Measurements from ENCODE around the gene FBXW9. TPM values are rescaled to one million over a fixed set of nuclear protein-coding genes. Genes with fewer than 3 reads are reported as not detected.
"Not testable (repeated sequence)": the region's sequence is repeated elsewhere in the genome, so short reads cannot be mapped to it uniquely, and the experiment has no call there.

The FBXW9 gene
- total RNA-seq, 4 donors from 2014 or later: 5.9 to 13.7 (median 11.3) TPM

DNA sequence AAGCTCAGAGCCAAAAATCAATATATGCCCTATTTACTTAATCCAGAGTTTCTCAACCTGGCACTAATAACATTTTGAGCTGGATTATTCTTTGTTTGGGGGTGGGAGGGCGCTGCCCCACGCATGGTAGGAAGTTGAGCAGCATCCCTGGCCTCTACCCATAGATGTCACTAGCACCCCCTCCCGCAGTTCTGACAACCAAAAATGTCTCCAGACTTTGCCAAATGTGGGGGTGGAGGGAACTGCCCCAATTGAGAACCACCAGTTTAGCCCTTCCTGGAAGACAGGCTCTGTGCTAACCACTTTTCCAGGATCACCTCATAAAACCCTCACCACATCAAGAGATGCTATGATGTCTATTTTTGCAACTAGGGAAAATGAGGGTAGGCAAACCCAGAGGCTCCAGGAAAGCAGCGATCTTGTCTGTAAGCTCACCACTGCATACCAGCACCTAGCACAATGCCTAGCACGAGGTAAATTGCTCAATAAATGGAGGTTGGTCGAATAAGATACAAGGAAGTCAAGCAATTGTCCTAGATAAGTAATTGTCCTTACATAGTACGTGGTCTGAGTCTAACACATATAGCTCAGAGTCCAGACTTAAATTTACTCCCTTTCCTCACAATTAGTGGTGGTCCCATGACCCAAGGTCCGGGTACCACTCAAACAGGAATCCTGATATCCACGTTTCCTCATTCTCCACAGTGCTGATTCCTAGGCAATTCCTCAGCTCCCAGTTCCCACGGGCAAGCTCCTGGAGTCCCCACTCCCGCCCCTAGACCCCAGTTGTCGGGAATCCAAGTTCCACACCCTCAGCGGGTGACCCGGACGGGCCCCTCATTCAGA is 37.2 kb upstream of the FBXW9 start:
- peak in 1 of 2 donors; percentile 6 for DNase-seq
- Histone ChIP-seq H3K27me3 (no peaks in the 10 kb centered on the region), H3K4me1 (peaks cover 24 to 36% of the 10 kb centered on the region in 2 donors), H3K4me3 (replicated peaks in 1 of 3) (peak overlapping the region; percentile 67 to 97 (median 89)), H3K36me3 (peaks cover 25 to 26% of the 10 kb centered on the region in 2 donors), H3K27ac (peak overlapping the region; percentile 86 to 91 (median 90)), H3K9me3 (no peaks in the 10 kb centered on the region)
- WGBS, 2 donors: 0 to 1% methylated on average over 12 to 15 of the region's 15 CpGs
- TF ChIP-seq, protein P1, sequence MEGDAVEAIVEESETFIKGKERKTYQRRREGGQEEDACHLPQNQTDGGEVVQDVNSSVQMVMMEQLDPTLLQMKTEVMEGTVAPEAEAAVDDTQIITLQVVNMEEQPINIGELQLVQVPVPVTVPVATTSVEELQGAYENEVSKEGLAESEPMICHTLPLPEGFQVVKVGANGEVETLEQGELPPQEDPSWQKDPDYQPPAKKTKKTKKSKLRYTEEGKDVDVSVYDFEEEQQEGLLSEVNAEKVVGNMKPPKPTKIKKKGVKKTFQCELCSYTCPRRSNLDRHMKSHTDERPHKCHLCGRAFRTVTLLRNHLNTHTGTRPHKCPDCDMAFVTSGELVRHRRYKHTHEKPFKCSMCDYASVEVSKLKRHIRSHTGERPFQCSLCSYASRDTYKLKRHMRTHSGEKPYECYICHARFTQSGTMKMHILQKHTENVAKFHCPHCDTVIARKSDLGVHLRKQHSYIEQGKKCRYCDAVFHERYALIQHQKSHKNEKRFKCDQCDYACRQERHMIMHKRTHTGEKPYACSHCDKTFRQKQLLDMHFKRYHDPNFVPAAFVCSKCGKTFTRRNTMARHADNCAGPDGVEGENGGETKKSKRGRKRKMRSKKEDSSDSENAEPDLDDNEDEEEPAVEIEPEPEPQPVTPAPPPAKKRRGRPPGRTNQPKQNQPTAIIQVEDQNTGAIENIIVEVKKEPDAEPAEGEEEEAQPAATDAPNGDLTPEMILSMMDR (IDR thresholded peaks at IDR 0.05): no peak
- no peak for TF ChIP-seq POLR2A (IDR thresholded peaks at IDR 0.05)
- intact Hi-C loops (cut with DNase I): no loop called here

DNA sequence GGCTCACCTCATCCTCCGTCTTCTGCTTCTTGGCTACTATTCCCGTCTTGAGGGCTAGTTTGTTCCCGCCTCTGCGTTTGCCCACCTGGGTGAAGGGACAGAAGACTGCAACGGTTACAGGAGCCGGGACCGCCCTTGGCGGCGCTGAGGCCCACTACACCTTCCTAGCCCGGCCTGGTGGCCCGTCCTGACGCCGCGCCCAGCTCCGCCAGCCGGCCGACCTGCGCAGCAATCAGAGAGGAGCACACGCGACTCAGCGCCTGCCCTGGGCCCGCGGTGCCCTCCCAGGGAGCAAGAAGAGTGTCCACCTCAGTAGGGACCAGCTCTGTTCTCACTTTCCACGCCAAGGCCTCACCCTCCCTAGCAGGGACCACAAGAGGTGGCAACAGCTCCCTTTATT is 34.9 kb upstream of the FBXW9 start:
- Histone ChIP-seq H3K27ac (no peak overlapping the region), H3K4me1 (peaks cover 19 to 25% of the 10 kb centered on the region in 2 donors), H3K36me3 (peaks cover 28% of the 10 kb centered on the region in 2 donors), H3K9me3 (no peaks in the 10 kb centered on the region), H3K27me3 (no peaks in the 10 kb centered on the region), H3K4me3 (replicated peaks in 1 of 3) (no peak overlapping the region)
- no peak for DNase-seq
- TF ChIP-seq, protein P1 (IDR thresholded peaks at IDR 0.05): no peak
- no peak for TF ChIP-seq POLR2A (IDR thresholded peaks at IDR 0.05)
- 93 to 94% methylated on average over 15 to 24 of the region's 24 CpGs for WGBS, 2 donors
- intact Hi-C loops (cut with DNase I): no loop called here

DNA sequence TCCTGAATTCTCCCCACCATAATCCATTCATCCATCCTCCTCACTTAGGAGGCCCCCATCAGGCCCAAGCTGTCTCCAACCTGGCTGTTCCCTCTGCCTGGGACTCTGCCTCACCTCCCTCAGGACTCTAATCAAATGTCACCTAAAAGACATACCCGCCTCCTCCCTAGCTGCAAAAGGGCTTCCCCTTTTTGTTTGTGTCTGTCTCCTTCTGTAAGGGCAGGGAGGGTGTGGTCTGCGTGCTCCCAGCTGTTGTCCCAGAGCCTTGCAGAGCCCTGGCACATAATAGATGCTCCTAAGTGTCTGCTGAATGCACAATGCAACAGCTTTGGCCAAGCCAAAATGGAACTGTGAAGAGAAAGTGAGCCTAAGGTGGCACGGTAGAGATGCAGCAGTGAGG is 33.6 kb upstream of the FBXW9 start:
- WGBS, 2 donors: 85 to 96% methylated on average over 3 of the region's 3 CpGs

DNA sequence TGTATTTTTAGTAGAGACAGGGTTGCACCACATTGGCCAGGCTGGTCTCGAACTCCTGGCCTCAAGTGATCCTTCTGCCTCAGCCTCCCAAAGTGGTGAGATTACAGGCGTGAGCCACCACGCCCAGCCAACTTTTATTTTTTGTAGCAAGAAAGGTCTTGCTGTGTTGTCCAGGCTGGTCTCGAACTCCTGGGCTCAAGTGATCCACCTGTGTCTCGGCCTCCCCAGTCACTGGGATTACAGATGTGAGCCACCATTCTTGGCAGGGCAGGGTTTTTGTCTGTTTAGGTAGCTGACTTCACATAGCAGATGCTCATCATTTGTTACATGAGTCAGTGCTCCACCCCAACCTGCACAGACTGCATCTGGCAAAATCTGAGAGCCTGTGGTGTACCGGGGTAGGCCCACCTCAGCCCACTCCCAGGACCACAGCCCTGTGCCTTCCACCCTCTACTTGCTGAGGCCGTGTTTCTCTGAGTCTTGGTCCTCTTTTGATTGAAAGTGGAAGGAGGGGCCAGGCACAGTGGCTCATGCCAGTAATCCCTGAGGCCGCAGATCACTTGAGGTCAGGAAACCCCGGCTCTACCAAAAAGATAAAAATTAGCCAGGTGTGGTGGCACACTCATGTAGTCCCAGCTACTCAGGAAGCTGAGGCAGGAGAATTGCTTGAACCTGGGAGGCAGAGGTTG is 31.5 kb upstream of the FBXW9 start:
- no peaks in the 10 kb centered on the region for H3K9me3 ChIP-seq
- intact Hi-C loops (cut with DNase I): no loop called here
- no peak overlapping the region for H3K27ac ChIP-seq
- WGBS, 2 donors: 96 to 98% methylated on average over 8 to 9 of the region's 9 CpGs
- H3K4me3 ChIP-seq (replicated peaks in 1 of 3): no peak overlapping the region
- H3K36me3 ChIP-seq: peaks cover 28% of the 10 kb centered on the region in 2 donors
- no peak for DNase-seq
- TF ChIP-seq, protein P1 (IDR thresholded peaks at IDR 0.05): no peak
- no peak for TF ChIP-seq POLR2A (IDR thresholded peaks at IDR 0.05)
- H3K27me3 ChIP-seq: no peaks in the 10 kb centered on the region
- peaks cover 18 to 21% of the 10 kb centered on the region in 2 donors for H3K4me1 ChIP-seq

More for the DNA sequence above, 33.6 kb upstream of the FBXW9 start:
- intact Hi-C loops (cut with DNase I): no loop called here
- Histone ChIP-seq H3K4me1 (peaks cover 19 to 21% of the 10 kb centered on the region in 2 donors), H3K27me3 (no peaks in the 10 kb centered on the region), H3K9me3 (no peaks in the 10 kb centered on the region), H3K27ac (no peak overlapping the region), H3K36me3 (peaks cover 28% of the 10 kb centered on the region in 2 donors), H3K4me3 (replicated peaks in 1 of 3) (no peak overlapping the region)
- no peak for DNase-seq
- TF ChIP-seq, protein P1 (IDR thresholded peaks at IDR 0.05): no peak

DNA sequence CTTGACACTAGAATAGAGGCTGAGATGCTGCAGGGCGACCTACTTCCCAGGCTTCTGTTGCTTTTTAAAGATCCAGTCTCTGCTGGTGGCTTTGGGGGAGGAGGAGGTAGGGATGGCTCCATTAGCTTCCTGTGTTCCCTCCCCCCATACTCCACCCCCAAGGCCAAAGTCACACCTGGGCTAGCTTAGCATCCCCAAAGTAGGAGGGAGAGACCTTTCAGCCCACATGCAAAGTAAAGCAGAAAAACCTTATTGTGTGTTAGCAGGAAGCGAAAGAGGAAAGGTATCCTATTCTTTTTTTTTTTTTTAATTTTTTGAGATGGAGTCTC is 30.5 kb upstream of the FBXW9 start:
- DNase-seq: no peak
- H3K9me3 ChIP-seq: no peaks in the 10 kb centered on the region
- peaks cover 13% of the 10 kb centered on the region in 2 donors for H3K4me1 ChIP-seq
- TF ChIP-seq POLR2A (IDR thresholded peaks at IDR 0.05): no peak
- TF ChIP-seq, protein P1 (IDR thresholded peaks at IDR 0.05): no peak
- 91 to 96% methylated on average over 2 of the region's 2 CpGs for WGBS, 2 donors
- H3K27me3 ChIP-seq: no peaks in the 10 kb centered on the region
- no peak overlapping the region for H3K4me3 ChIP-seq (replicated peaks in 1 of 3)
- intact Hi-C loops (cut with DNase I): no loop called here
- no peak overlapping the region for H3K27ac ChIP-seq
- peaks cover 28% of the 10 kb centered on the region in 2 donors for H3K36me3 ChIP-seq

DNA sequence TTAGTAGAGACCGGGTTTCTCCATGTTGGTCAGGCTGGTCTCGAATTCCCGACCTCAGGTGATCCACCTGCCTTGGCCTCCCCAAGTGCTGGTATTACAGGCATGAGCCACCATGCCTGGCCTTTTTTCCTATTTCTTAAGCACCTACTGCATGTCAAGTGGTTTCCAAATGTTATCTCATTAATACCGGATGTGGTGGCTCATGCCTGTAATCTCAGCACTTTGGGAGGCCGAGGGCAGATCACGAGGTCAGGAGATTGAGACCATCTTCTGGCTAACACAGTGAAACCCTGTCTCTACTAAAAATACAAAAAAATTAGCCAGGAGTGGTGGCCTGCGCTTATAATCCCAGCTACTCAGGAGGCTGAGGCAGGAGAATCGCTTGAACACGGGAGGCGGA is 29.2 kb upstream of the FBXW9 start:
- 89 to 90% methylated on average over 10 of the region's 10 CpGs for WGBS, 2 donors
- H3K4me3 ChIP-seq (replicated peaks in 1 of 3); intact Hi-C loops (cut with DNase I); H3K9me3 ChIP-seq; DNase-seq; H3K27me3 ChIP-seq; H3K27ac ChIP-seq: not testable (repeated sequence)
- Histone ChIP-seq H3K4me1 (peaks cover 18 to 21% of the 10 kb centered on the region in 2 donors), H3K36me3 (peaks cover 19 to 23% of the 10 kb centered on the region in 2 donors)

All from thyroid gland (tissue), 4 donors.